Adrenal gland (tissue), 5 donors: Measurements from ENCODE around the gene OTULIN.

Experiments
- CTCF ChIP-seq, 6 experiments: fragments of 450-650 bp in 4 of 6; fragments of 200-600 bp in 2 of 6; sonication (generic) in 1 of 6; IDR thresholded peaks; 1 replicate in 5 of 6; 2 replicates in 1 of 6; pipeline versions ENCODE4 v1.5.1 to v1.8.0; 2016 to 2021; ENCODE audit warnings: antibody characterized with exemption in 6 of 6, mild to moderate bottlenecking in 2 of 6, moderate library complexity in 1 of 6
- POLR2A ChIP-seq, 2 donors: fragments of 450-650 bp; IDR thresholded peaks; one replicate each; pipeline ENCODE4 v1.6.1; 2017; ENCODE audit warnings: antibody characterized with exemption in 2 of 2, mild to moderate bottlenecking in 2 of 2, moderate library complexity in 1 of 2
- donor health status: DM: no; HTN: no; CAD: no.

- no peak for TF ChIP-seq CTCF (IDR thresholded peaks at IDR 0.05)
- TF ChIP-seq POLR2A (IDR thresholded peaks at IDR 0.05), result no peak
These were observed 59.2 kb downstream of the OTULIN start for GRCh38 chr5:14723701-14724132.
